ENCODE measurements around the gene SLC4A2. TPM values are rescaled to one million over a fixed set of nuclear protein-coding genes. Genes with fewer than 3 reads are reported as not detected.

Gene SLC4A2
- total RNA-seq, 1 donor from 2014 or later = 66.5 TPM

- TF ChIP-seq POLR2AphosphoS5 (IDR thresholded peaks at IDR 0.05; ENCODE audit: insufficient read depth in 1 of 2, low read depth in 1 of 2) (no peak), POLR2A (IDR thresholded peaks at IDR 0.05) (no peak), CTCF (IDR thresholded peaks at IDR 0.05) (no peak)
- H3K9me3 ChIP-seq = no peaks in the 10 kb centered on the region
- H3K27me3 ChIP-seq = no peaks in the 10 kb centered on the region
- no peak for DNase-seq (ENCODE audit: extremely low spot score in 2 of 2)
- peak overlapping the region; percentile 24 to 45 for H3K4me3 ChIP-seq
- H3K36me3 ChIP-seq = peaks cover 0 to 5% of the 10 kb centered on the region in 2 donors
- no peak overlapping the region for H3K27ac ChIP-seq
- intact Hi-C loops (cut with DNase I) = no loop called here
- peaks cover 57% of the 10 kb centered on the region for H3K4me1 ChIP-seq
Observed at GRCh38 chr7:151113344-151114150, 54.2 kb downstream of the SLC4A2 start.

- DNase-seq (ENCODE audit: extremely low spot score in 2 of 2) = no peak
- TF ChIP-seq POLR2AphosphoS5 (IDR thresholded peaks at IDR 0.05; ENCODE audit: insufficient read depth in 1 of 2, low read depth in 1 of 2) (no peak), POLR2A (IDR thresholded peaks at IDR 0.05) (no peak), CTCF (IDR thresholded peaks at IDR 0.05) (no peak)
- peak overlapping the region; percentile 38 to 45 for H3K4me3 ChIP-seq
- intact Hi-C loops (cut with DNase I) = no loop called here
- H3K4me1 ChIP-seq = peaks cover 55% of the 10 kb centered on the region
- no peak overlapping the region for H3K27ac ChIP-seq
- H3K9me3 ChIP-seq = no peaks in the 10 kb centered on the region
- H3K27me3 ChIP-seq = no peaks in the 10 kb centered on the region
- H3K36me3 ChIP-seq = peaks cover 0 to 14% of the 10 kb centered on the region in 2 donors
Observed at GRCh38 chr7:151114151-151115090, 55.0 kb downstream of the SLC4A2 start.

GRCh38 chr7:151115121-151115835 lies 55.9 kb downstream of the SLC4A2 start:
- H3K4me1 ChIP-seq = peaks cover 47% of the 10 kb centered on the region
- H3K27me3 ChIP-seq = no peaks in the 10 kb centered on the region
- peak overlapping the region; percentile 38 to 45 for H3K4me3 ChIP-seq
- TF ChIP-seq POLR2AphosphoS5 (IDR thresholded peaks at IDR 0.05; ENCODE audit: insufficient read depth in 1 of 2, low read depth in 1 of 2) = no peak
- no peak for TF ChIP-seq CTCF (IDR thresholded peaks at IDR 0.05)
- no peak for TF ChIP-seq POLR2A (IDR thresholded peaks at IDR 0.05)
- H3K36me3 ChIP-seq = peaks cover 5 to 23% of the 10 kb centered on the region in 2 donors
- DNase-seq (ENCODE audit: extremely low spot score in 2 of 2) = no peak
- H3K9me3 ChIP-seq = no peaks in the 10 kb centered on the region
- intact Hi-C loops (cut with DNase I) = no loop called here
- peak overlapping the region; percentile 44 for H3K27ac ChIP-seq

- peaks cover 5 to 29% of the 10 kb centered on the region in 2 donors for H3K36me3 ChIP-seq
- peak overlapping the region; percentile 38 to 45 for H3K4me3 ChIP-seq
- peak overlapping the region; percentile 44 for H3K27ac ChIP-seq
- peaks cover 40% of the 10 kb centered on the region for H3K4me1 ChIP-seq
- DNase-seq (ENCODE audit: extremely low spot score in 2 of 2) = no peak
- H3K27me3 ChIP-seq = no peaks in the 10 kb centered on the region
- H3K9me3 ChIP-seq = no peaks in the 10 kb centered on the region
- intact Hi-C loops (cut with DNase I) = no loop called here
- TF ChIP-seq POLR2A (IDR thresholded peaks at IDR 0.05) (no peak), POLR2AphosphoS5 (IDR thresholded peaks at IDR 0.05; ENCODE audit: insufficient read depth in 1 of 2, low read depth in 1 of 2) (peak in 1 of 2 donors; percentile 55)
Observed at GRCh38 chr7:151115836-151116418, 56.5 kb downstream of the SLC4A2 start.
